Stimulated activated CD4-positive, alpha-beta T cell treated with anti-CD3 and anti-CD28 coated beads, Interleukin-2, amount 100 ng/mL, for 24 hours (primary cell): Measurements from ENCODE around the gene KATNAL1.
A peak's percentile ranks its signal among the peaks of the same experiment; 100 is the strongest.
"Not testable (repeated sequence)": the region's sequence is repeated elsewhere in the genome, so short reads cannot be mapped to it uniquely, and the experiment has no call there.

Experiments used
- DNase-seq, 2 donors: peaks; one replicate each; pipeline ENCODE4 v3.0.0-alpha.2; 2020

Gene KATNAL1

DNA sequence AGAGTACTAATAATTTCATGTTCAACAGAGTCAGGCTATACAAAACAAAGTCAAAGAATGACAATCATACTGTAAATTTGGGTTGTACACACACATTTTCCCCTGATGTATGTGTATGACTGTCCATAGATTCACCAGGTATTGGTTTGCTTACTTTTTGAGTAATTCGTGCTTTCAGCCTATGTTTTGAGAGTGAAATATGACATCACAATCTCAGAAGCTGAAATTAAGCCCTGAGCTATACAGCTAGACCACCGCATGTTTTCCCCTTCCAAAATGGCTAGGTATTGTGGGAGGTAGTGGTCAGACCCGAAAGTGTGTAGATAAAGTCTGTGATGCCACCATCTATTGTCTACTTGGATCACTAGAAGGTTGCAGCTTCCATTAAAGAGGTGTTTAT, 102.8 kb downstream of the KATNAL1 start:
- no peak for DNase-seq

DNA sequence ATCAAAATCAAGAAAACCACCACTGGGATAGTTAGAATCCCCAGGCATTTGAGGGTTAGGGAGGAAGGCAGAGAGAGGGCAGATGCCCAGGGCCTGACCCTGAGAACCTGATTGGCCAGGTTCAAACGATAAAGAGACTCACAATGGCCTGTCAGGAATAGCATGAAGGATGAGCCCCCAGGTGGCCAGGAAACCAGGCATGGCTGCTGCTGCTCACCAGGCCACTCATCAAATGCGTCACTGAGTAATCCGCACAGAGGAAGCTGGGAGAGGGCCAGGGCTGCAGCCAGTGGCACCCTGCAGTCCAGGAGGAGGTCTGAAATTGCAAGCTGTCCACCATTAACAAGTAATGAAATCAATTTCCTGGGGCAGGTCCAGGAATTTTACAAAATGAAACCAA, 111.3 kb downstream of the KATNAL1 start:
- no peak for DNase-seq

DNA sequence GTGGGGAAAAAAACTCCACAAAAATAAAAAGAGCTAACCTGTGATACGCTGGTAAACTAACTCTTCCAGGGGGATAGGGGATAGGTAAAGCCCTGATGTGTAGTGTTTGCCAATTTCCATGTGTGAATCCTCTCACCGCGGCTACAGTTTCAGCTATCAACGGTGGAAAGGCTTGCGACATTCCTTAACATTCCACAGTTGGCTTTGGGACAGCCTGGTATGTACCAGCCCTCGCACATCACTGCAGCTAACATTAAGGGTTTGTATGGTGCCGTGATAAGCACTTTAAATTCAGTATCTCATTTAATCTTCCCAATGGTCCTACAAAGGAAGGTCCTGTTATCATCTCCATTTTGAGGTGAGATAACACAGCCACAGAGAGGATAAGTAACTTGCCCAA, 112.4 kb downstream of the KATNAL1 start:
- DNase-seq: no peak

DNA sequence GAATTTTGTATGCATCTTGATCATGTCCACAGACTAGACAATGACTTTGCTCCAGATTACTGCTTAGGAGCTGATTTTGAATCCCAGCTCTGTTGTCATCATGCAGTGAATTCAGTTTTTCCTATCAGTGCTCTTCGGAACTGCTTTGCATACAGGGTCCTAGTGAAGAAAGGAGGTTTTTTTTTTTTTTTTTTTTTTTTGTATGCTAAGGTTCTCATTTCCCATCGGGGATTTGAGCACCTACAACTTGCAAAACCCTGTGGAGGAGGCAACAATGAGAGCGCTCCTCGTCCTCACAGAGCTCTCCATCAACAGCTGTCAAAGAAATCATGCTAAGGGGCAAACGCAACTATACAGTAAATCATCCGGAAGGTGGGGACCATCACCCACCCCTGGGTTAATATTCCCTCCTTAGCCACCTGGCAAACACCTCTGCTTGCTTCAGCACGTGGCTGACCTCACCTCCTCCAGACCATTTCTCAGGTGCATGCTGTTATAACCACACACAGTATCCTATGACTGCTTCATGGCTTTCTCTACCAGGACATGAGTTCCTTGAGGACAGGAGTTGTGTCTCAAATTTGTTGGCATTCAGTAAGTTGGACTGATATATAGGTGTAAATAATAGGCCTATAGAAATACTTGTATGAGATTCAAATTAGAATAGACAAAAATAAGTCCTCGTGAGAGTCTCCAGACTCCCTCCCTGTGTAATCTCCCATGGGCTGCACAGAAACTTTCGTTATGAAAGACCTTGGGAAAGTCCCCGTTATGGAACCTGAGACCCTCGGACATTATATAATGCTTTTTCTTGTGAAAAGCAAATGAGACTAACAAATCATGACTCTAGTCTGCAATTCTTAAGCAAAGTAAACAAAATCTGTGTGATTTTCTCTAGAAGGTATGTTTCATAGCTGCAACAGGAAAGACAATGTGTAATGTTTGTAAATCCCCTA, 113.8 kb downstream of the KATNAL1 start:
- DNase-seq: no peak

DNA sequence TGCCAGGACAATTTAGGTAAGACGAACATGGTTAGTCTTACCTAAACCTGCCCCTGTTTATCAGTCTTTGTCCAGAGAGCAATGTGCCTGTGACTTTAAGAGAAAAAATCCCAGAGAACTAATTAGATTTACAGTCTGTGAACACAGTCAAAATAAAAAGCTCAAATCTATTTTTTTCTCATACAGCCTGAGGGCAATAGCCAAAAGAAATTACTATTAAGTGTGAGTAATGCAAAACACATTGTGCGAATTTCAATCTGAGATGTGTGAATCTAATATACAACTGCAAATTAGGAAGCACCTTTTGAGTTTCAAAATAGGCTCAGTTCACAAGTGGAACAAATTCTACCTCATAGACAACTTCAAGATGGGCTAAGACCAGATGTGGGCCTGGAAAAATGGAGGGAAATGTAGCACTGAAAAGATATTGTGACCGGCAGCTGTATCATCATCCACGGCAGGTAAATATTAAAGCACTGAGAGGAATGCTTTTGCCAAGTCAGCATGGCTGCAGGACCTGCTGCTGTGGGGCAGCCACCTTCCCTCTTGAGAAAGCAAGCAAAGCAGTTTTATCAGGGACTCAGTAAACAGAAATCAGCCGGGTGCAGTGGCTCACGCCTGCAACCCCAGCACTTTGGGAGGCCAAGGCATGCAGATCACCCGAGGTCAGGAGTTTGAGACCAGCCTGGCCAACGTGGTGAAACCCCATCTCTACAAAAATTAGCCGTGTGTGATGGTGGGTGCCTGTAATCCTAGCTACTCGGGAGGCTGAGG, 114.8 kb downstream of the KATNAL1 start:
- no peak for DNase-seq

DNA sequence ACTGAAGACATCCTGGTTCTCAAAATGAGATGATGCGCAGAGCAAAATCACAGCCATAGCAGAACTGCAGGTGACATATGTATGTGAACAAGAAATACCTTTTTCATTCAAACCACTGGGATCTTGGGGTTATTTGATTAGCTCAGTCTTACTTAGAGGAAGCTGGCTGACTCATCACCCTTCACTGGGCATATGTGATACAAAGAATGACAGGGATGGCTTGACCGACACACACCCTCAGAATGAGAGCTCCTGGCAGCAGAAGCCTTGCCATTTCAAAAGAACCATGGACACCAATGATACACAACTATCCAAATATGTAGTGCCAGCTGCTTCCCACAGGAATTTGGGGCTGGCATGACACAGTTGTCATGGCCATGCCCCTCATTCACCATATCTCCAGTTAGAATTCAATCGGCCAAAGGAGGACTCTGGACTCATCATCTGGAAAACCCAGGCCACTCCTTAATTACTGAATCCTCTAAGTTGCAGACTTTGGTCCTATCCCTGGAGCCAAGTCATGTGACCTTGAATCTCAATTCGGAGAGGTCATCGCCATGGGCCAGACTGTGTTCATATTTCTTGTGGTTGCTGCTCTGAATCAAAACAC, 115.8 kb downstream of the KATNAL1 start:
- DNase-seq: no peak

DNA sequence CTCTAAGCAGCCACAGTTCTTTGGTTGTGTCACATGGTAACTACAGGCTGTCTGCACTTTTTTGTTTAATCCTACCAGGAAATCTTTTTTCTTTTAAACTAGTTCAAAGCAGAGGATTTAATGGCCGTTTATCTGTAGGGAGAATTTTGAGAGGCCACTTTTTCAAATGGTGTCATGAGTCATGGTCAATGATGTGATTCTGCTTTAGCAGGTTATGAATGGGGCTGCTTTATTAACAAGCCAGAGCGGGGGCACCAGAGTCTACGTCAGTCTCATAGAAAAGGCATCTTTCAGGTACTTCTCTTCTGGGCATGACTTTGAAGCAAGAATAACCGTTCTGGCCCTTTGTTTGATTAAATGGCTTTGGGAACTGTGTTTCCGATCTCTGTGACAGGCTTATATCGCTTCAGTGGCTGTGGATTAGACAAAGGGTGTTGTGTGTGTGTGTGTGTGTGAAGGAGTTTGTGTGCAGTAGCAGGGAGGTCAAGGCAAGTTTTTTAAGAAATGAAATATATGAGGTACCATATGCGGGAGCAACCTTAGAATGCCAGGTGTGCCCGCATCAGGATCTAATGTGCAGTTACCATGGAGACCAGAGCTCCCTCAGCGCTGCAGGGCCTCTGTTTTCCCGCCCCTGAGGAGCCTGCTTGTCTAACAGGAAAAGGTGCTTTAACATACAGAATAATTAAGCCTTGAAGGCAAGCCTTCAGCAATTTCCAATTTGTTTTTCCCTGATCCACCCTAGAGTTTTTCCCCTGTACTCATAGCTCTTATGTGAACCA, 120.5 kb downstream of the KATNAL1 start:
- no peak for DNase-seq

DNA sequence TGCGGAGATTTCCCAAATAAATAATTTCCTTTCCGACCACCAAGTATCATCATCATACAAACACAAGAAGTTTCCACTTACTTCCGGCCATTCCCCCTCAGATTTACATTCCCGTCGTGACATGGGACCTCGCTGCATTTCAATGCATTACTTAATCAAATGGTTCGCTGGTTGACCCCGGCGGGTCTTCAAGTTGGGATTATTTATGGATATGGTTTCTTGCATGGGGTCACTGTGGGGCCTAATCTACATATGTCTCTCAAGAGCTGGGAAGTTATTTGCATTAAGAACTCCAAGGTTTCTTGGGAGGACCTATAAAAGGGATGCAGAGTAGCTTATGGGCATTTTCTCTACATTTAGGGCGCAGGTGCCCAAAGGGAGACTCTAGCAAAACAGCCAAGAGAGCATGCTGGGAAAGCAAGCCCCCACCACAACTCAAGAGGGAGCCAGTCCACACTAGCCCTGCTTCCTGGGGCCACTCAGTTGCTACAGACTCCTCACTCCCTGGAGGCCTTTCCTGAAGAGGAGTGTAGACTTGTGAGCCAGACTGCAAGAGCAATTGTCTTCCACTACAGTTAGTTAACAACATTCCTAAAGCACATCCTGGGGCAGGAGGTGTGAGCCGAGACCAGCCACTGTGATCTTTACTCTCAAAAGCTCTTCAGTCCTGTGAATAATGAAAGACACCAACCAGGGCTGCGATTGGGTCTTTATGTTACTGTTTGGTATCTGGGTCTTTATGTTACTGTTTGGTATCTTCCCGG, 125.3 kb downstream of the KATNAL1 start:
- no peak for DNase-seq

DNA sequence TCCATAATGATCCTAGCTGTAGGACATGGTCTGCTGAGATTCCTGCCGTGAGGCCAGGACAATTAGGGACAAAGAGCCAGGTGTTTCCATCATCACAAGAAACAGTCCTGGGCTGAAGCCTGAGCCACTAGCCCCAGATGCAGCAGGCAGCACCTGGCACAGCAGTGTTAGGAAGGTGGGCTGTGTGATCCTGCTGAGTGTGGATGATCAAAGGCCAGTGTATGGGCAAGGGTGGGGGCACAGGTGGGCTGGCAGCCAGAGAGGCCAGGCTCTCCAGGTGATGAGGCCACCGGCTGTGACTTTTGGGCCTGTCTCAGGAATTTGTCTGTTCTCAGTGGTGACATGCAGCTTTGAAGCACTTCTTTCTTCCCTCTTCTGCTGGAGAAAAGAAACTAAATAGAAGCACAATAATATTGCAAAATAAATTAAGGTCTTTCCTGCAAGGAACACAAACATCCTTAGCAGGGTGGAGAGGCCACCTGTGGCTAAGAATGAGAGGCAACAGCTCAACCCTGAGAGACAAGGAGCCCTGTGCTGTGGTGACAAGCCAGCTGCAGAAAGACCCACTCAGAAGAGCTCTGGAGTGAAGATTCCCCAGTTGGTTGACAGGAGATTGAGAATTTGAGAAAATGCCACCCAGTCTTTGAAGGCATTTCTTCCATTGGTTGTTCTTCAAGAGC, 127.6 kb downstream of the KATNAL1 start:
- DNase-seq: no peak

DNA sequence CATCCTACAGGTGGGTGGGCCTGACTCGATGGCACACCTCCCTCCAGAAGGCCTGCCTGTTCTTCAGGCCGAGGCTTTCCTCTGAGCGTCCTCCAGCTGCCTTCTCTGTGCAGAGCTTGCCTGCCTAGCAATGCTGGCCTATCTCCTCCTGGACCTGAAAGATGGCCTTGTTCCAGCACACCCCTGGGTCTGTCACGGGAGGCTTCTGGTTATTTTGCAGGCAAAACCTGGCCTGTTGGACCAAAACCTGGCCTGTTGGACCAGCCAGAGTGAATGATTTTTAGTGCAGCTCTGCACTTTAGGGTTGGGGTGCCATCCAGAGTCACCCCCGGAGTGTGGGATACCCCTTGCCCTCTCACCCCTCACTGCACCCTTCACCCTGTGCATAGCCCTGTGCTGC, 128.4 kb downstream of the KATNAL1 start:
- DNase-seq: no peak

DNA sequence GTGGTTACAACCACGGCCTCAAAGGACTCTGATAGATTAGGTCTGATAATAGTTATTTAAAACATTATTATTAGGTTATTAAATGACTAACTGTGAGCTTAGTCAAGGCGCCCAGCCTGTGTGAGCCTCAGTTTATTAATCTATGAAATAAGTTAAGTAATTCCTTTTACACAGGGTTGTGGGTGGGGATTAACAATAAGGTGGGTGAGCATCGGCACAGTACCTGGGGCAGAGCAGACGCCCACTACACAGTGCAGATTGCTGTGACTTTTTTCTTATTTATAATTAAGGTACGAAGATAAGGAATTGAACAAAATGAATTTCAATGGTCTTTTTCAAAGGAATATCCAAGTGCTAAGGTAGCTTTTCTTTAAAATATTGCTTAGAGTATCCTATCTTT, 132.2 kb downstream of the KATNAL1 start:
- no peak for DNase-seq

DNA sequence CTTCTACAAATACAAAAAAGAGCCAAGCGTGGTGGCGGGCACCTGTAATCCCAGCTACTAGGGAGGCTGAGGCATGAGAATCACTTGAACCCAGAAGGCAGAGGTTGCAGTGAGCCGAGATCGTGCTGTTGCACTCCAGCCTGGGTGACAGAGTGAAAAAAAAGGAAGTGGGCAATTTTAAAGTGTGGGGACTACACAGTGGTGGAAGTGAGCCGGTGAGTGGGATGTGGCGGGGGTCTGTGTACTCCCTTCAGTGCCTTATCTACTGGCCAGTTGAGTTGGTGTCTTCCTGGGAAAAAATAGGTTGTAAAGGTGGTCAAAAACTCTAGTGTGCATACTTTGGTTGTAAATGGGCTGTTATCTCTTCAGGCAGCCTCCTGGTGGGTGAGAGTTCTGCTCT, 133.1 kb downstream of the KATNAL1 start:
- DNase-seq: not testable (repeated sequence)

DNA sequence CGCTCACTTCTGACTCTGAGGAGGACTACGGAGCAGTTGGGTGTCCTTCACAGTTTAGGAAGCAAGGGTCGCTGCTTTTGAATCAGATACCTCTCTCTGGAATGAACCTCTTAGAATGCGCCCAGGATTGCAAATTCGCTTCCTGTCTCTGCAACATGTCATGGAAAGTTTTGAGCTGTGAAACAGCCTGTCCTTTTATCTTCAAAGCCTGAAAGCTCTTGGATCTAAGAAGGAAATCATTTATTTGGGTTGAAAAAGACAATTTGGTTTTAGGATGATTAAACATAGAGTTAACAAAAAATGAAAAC, 134.1 kb downstream of the KATNAL1 start:
- DNase-seq: no peak

DNA sequence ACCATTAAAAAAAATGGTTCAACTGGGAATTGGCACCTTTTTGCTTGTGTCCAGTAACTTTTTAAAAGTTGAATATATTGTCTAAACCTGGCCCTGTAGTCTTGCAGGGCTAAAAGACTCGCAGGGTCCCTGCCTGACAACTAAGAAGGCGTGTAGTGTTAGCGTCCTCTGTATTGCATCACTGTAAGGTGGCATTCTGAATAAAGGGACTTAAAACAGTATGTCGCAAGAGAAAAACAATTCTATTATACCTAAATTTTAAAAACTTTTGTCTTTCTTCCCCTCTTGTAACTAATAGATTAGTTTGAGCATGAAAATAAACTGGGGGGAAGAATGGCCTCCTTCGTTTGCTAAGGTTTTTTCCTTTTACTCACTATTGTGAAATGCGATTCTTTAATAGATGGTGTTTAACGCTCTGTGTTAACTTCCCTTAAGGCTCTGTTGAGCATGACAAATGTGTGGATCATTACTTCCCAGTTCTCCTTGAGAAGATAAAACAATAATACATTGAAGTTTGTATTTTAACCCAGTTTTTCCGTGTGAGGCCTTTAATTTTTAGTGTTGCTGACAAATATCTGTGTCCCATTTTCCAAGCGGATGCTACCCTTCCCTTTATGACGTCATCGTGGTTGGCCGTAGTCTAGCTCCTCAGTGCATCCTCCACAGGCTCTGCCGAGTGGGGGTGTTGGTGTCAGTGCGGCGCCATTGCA, 134.6 kb downstream of the KATNAL1 start:
- DNase-seq: no peak

DNA sequence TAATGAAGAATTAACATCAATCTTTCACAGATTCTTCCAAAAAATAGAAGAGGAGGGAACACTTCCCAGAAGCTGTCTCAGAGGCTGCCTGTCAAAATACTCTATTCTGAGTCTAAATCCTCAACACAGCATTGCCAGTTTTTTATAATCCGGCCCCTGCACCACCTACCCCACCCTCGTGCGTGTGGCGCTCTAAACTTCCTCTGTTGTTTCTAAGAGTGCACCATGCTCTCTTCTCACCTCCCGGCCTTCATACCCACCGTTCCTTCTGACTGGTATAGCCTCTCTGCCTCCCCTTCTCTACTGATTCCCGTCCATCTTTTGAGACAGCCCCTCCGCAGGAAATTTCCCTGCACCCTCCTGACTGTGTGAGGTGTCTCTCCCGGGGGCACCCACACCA, 136.8 kb downstream of the KATNAL1 start:
- no peak for DNase-seq

DNA sequence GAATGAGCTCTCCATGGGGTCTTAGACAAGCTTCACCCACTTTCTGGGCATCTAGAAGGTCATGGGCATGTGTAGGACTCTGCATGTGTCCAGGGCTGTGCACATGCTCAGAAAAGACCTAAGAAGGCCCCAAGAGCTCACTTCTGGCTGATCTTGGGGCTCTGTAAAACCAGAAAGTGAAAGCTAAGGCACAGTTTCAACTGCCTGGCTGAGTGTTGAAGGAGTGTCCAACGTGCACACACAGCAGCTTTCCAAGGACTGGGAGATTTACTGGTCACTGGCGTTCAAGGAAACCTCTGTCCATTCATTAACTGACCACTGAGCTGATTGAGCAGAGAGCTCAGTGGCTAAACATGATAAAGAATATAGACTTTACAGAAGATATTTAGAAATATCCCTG, 137.9 kb downstream of the KATNAL1 start:
- no peak for DNase-seq

DNA sequence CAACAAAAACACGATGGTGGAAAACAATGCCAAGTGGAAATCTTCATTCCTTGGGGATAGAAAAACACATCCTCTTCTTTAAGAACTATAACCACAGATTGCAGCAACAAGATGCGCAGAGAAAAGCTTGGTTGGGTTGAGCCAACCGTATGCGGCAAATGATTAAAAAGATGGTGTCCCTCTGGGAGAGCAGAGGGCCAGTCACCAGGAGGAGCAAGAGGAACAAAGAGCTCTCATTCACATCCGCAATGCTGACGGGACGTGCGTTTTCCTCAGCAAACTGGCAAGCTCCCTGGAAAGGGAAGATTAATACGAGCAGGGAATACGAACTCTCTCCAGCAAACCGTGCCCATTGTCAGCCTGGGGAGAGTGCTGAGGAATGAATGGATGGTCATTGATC, 141.6 kb downstream of the KATNAL1 start:
- no peak for DNase-seq

DNA sequence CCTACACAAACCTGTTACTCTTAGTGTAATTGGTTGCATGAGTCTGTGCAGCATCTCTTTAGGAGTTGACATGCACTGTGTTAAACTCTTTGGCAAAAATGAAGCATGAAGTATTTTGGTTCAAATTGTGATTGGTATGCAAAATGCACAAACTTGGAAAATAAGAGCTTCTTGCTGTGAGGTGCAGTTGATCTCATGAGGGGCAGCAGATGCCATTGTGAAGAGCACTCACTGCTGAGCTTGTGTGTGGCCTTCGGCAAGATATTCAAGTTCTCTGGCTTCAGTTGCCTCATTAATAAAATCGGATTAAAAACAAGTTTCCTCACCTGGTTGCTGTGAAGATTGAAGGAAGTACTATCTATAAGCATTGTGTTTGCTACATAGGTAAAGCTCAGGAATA, 142.3 kb downstream of the KATNAL1 start:
- DNase-seq: no peak

DNA sequence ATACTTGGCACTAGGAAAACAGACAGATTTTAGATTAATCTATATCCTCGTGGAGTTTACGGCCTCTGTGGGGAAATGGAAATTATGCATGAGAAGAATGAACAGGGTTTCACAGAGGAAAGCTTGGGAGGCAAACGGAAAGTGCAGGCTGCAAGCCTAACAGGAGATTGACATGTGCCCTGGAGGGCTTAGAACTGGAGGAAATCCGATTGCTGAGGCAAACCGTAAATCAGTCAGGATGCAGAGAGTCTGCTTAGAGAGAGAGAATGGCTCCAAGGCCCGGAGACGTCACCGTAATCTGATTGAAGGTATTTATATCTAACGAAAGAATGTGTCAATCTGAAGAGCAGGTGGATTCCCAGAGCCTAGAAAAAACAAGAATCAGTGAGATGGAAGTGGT, 143.2 kb downstream of the KATNAL1 start:
- no peak for DNase-seq

DNA sequence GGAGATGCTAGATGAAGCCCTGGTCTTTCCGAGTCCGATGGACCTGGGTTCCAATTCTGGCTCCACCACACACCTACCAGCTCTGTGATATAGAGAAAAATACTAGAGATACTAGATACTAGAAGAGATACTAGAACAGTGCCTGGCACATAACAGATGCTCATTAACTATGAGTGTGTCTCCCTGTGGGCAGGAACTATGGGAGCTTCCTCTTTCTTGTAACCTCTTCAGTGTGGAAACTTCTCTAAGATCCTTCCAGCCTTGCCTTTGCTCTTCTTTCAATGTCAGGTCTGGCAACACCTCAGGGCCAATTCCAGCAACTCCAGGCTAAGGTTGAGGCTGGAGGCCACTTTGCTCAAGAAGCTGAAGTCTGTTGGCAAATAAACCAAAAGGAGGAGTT, 143.9 kb downstream of the KATNAL1 start:
- DNase-seq: no peak

DNA sequence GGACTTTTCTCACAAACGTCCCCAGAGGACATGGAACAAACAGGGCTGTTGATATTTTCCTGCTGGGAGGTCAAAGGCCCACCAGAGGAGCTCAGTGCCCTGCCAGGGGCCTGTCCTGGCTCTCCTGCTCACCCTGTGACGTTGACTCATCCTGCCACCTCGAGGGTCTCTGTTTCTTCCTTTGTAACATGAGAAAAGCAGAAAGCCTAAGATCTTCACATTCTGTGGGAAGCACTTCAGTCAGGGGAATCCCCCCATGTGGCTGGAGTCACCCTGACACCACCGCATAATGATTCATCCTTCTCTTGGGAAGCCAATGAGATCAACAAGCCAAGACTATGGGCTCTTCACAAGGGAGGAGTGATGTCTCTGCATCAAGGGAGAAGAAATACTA, 147.9 kb downstream of the KATNAL1 start:
- peak; percentile 58 to 59 for DNase-seq
